ENCODE data around the gene FNDC1.

GRCh38 chr6:159301810-159302593 is 132.8 kb downstream of the FNDC1 start:
- no peak for TF ChIP-seq POLR2A (IDR thresholded peaks at IDR 0.05)
- TF ChIP-seq, protein P1, sequence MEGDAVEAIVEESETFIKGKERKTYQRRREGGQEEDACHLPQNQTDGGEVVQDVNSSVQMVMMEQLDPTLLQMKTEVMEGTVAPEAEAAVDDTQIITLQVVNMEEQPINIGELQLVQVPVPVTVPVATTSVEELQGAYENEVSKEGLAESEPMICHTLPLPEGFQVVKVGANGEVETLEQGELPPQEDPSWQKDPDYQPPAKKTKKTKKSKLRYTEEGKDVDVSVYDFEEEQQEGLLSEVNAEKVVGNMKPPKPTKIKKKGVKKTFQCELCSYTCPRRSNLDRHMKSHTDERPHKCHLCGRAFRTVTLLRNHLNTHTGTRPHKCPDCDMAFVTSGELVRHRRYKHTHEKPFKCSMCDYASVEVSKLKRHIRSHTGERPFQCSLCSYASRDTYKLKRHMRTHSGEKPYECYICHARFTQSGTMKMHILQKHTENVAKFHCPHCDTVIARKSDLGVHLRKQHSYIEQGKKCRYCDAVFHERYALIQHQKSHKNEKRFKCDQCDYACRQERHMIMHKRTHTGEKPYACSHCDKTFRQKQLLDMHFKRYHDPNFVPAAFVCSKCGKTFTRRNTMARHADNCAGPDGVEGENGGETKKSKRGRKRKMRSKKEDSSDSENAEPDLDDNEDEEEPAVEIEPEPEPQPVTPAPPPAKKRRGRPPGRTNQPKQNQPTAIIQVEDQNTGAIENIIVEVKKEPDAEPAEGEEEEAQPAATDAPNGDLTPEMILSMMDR (IDR thresholded peaks at IDR 0.05): no peak
